GM21737 (cell line): ENCODE data around the gene CSNK2A2.

Experiments used
- ATAC-seq: cut with Tn5 transposase; IDR thresholded peaks from one replicate; pipeline ENCODE4 v1.9.1; 2021; ENCODE audit warnings: mild to moderate bottlenecking, moderate library complexity; ENCODE audit not compliant: unreplicated experiment

CSNK2A2 gene

GRCh38 chr16:58200004-58200797 lies 2.3 kb upstream of the CSNK2A2 start:
- no peak for ATAC-seq

DNA sequence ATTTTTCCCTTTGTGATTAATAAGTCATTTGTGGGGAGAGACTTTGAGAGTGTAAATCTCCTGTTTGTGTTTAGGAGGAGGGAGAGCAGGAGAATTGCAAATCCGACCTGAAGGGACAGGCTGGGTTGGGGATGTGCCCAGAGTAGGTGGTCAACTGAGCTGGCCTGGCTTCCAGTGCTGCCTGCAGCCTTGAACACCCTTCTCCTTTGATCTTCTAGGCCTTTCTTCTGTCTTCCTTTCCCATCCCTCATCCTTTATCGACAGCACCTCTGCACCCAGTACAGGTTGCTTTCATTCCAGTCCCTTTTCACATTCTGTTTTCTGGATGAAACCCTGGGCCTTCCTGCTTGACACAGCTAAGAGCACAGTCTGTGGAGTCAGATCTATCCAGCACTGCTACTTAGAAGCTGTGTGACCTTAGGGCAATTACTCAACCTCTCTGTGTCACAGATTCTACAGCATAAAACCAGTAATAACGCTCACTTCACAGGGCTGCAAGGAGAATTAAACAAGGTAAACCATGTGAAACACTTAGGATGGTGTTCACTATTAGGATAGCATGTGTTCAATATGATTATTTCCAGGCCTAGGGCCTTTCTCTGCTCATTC lies 1.0 kb upstream of the CSNK2A2 start:
- ATAC-seq, result no peak

DNA sequence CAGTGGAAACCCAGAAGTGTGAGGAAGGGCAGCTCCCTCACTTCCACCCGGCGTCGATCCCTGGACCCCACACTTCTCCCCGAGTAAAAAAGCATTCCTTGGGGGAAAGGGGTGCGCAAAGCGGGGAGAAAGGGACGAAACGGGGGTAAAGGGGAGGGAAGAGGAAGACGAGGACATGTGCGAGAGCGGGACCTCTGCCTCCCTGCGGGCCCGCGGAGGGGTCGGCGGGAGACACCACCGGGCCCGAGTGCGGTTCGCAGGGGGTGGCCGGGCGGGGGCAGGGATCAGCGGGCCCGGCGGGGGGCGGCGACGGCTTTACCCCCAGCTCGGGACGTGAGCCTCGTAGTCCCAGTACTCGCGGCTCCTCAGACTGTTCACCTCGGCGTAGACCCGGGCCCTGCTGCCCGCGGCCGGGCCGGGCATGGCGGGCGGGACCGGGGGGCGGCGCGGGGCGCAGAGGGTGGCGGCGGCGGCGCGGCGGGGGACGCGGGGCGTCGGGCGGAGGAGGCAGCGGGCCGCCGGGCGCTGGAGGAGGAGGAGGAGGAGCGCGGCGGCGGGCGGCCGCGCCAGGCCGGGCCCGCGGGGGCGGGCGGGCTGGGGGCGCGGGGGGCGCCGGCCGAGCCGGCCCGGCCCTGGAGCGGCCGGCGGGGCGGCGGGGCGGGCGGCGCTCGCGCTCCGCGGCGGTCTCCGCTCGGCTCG lies 443 bp downstream of the CSNK2A2 start:
- peak; percentile 38 for ATAC-seq

GRCh38 chr16:58196898-58197313 lies 1.0 kb downstream of the CSNK2A2 start:
- no peak for ATAC-seq

DNA sequence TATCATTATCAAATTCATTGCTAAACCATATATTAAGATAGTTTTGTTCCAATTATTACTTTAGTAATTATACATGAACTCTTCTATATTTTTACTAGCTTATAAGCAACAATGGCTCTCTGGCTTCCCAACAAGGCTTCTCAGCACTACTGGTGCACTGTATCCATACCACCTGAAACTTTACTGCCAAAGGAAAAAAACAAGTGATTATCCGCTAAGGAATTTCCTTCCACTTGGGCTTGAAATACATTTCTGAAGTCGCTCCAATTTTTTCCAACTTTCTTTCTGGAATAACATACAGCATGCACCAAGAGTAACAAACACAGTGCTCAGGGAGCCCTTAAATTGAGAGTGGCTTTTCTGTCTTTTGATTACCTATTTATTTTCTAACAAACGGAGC lies 2.1 kb downstream of the CSNK2A2 start:
- no peak for ATAC-seq

GRCh38 chr16:58195344-58195743 lies 2.6 kb downstream of the CSNK2A2 start:
- no peak for ATAC-seq

DNA sequence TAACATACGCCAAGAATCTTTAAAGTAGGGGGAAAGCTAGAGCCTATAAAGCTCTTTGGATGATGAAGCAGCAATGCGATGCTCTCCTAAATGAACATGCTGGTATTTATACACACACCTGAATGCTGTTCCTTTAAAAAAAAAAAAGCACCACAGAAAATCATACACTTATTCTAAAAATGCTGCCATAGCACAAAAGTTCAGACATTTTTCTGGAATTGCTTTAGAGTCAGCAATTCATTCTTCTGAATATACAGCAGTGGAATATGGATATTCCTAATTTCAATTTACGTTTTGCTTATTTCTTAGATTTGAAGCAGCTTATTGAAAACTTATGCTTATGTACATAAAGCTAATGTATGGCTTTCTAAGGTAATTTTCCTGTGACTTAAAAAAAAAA lies 3.1 kb downstream of the CSNK2A2 start:
- no peak for ATAC-seq

GRCh38 chr16:58187665-58188421 lies 10.1 kb downstream of the CSNK2A2 start:
- ATAC-seq, result no peak

- no peak for ATAC-seq
Observed at GRCh38 chr16:58187092-58187491, 10.8 kb downstream of the CSNK2A2 start.

GRCh38 chr16:58186176-58186944 lies 11.5 kb downstream of the CSNK2A2 start:
- no peak for ATAC-seq

GRCh38 chr16:58177353-58177710 lies 20.6 kb downstream of the CSNK2A2 start:
- ATAC-seq, result no peak

- no peak for ATAC-seq
Observed at GRCh38 chr16:58176608-58177352, 21.1 kb downstream of the CSNK2A2 start.

DNA sequence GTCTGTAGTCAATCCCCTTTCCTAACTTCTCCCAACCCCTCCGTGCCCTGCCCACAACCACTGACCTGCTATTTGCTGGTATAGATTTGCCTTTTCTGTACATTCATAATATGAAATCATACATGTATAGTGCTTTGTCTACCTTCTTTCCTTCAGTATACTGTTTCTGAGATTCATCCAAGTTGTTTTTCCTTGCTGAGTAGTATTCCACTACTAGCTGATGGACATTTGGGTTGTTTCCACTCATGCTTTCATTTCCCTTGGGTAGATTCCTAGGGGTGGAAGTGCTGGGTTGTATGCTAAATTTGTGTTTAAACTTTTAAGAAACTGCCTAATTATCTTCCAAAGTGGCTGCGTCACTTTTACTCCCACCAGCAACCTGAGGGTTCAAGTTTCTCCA lies 27.7 kb downstream of the CSNK2A2 start:
- no peak for ATAC-seq

- no peak for ATAC-seq
Observed at GRCh38 chr16:58160855-58161254, 37.1 kb downstream of the CSNK2A2 start.

DNA sequence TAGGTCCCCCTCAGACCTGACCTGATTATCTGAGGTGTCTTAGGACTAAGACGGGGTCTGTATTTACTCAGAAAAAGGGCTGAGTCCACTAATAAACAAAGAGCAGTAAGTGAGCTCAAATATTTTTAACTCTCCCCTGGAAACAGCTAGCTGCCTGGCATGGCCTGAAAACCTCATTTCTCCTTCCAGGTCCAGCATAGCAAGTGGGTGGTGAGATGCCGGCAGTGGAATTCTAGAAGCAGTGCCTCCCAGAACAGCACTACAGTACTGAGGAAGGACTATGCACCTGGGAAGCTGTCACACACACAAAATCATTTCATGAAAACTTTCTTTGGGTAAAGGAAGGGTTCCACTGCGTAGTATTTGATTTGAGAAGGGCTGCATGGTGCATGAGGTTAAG lies 39.2 kb downstream of the CSNK2A2 start:
- no peak for ATAC-seq

DNA sequence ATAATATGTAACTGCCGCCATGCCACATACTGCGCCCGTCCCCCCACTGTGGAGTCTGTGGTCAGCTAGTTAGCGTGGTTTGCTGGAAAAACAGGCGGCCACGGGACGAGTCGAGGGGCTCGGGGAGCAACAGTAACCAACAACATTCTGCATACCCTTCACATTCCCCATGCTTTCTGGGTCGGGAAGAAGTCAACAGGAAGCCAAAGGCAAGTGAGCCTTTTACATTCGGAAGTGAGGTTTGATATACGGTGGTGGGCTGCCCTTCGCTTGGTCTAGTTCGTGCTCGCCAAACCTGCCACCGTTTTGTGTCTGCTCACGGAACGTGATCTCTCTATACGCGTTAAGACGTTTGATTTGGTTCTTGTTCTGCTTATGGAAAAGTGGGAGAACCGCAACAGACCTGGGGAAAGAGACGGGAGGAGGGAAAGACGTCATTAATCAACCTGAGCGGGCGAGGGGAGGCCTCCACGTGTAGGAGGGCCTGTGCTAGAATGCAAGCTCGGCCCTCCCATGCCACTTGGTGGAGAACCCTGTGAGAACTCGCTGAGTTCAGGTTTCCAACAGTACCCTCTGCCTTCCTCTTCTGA lies 39.9 kb downstream of the CSNK2A2 start:
- no peak for ATAC-seq

DNA sequence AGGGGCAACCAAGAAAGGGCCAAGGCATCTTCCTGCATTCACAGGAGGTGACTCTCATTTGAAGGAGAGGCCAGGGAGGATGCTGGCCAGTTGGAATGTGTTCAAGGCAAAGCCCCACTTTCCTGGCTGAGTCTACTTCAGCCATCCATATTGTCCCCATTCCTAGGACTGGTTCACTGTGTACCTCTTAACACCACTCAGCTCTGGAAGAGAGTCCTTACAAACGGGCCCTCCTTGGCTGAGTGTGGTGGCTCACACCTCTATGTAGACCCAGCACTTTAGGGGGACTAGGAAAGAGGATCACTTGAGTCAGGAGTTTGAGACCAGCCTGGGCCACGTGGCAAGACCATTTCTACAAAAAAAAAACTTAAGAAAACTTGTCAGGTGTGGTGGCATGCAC lies 40.7 kb downstream of the CSNK2A2 start:
- no peak for ATAC-seq

DNA sequence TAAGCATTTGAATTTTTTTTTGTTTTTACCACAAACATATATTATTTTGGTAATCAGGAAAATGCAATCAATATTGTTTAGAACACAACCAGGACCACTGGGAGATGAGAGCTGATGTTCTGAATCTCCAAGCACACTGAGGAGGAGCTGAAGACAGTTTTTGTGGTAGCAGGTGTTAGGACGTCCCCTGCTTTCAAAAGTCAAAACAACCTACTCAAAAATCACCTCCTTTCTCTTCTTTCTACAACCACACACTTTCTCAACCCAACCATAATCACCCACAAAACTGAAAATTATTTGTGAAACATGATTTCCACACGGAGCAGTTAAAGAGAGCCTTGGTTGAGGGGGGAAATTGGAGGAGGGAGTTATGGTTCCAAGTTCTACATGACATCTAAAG lies 42.1 kb downstream of the CSNK2A2 start:
- no peak for ATAC-seq

- ATAC-seq, result no peak
Observed at GRCh38 chr16:58154345-58154744, 43.6 kb downstream of the CSNK2A2 start.
